ENCODE measurements around the gene EFNA5. TPM values are rescaled to one million over a fixed set of nuclear protein-coding genes. Genes with fewer than 3 reads are reported as not detected.

Gene EFNA5
- total RNA-seq, 2 donors from 2014 or later: 6.0 to 13.5 TPM

DNA sequence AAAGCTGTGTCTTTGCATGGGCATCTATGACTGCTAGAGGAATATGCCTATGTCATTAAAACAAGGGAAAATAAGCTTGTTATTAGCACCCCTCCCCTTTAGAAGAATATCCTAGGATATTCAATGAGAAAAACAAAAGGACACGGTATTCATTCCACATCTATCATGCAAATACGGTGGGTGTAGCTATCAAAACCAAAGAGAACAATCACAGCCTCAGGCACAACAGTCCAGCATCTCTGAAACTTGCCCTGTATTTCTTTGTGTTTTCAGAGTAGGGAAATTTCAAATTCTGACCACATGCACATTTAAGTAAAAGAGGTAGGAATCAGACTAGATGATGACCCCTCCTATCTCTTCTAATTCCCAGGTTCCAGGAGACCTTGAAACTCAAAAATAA is 209.9 kb downstream of the EFNA5 start:
- H3K9me3 ChIP-seq: no peaks in the 10 kb centered on the region
- peaks cover 0 to 10% of the 10 kb centered on the region in 2 donors for H3K4me1 ChIP-seq (ENCODE audit: control insufficient read depth in 1 of 2, low read depth in 2 of 2)
- H3K27me3 ChIP-seq (replicated peaks; ENCODE audit: insufficient read depth): no peaks in the 10 kb centered on the region
- H3K27ac ChIP-seq: no peak overlapping the region
- ATAC-seq (ENCODE audit: insufficient number of reproducible peaks, low FRiP score, low read depth) (no peak), DNase-seq (ENCODE audit: low spot score) (no peak)
- TF ChIP-seq, protein P1, sequence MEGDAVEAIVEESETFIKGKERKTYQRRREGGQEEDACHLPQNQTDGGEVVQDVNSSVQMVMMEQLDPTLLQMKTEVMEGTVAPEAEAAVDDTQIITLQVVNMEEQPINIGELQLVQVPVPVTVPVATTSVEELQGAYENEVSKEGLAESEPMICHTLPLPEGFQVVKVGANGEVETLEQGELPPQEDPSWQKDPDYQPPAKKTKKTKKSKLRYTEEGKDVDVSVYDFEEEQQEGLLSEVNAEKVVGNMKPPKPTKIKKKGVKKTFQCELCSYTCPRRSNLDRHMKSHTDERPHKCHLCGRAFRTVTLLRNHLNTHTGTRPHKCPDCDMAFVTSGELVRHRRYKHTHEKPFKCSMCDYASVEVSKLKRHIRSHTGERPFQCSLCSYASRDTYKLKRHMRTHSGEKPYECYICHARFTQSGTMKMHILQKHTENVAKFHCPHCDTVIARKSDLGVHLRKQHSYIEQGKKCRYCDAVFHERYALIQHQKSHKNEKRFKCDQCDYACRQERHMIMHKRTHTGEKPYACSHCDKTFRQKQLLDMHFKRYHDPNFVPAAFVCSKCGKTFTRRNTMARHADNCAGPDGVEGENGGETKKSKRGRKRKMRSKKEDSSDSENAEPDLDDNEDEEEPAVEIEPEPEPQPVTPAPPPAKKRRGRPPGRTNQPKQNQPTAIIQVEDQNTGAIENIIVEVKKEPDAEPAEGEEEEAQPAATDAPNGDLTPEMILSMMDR (IDR thresholded peaks at IDR 0.05): no peak
- H3K36me3 ChIP-seq: no peaks in the 10 kb centered on the region
- no peak overlapping the region for H3K4me3 ChIP-seq

DNA sequence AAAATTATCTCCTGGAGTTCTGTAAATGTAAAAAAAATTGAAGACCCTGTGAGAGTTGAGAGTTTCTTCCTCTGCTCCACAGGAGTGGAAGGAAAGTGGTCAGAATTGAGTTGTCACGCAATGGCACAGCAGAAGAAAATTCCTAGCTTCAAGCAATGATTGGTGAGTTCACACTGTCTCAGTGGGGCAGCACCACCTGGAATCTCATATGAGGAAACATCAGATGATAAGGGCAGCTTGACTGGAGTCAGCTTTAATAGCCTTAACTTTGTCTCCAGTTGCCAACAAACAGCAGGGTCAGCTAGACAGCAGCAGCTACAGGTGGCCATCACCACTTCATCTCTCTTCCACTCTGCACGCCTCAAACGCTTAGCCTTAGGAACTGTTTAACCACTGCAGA is 211.1 kb downstream of the EFNA5 start:
- ATAC-seq (ENCODE audit: insufficient number of reproducible peaks, low FRiP score, low read depth): no peak

DNA sequence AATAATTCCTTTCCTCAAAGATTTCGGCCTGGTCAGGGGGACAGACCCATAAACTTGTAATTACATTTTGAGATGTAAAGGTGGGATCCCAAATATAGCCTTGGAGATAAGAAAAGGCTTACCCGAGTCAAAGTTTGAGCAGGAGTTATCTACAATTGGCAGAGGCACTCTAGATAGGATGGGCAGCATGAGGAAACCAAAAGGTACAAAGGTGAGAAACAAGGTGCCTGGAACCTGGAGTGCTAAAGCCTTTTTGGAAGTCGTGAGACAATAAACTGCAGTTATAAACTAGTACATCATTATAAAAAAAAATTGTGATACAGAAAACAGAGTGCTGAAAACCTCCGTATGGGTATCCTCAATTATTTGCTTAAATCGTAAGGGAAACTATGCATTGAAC is 212.4 kb downstream of the EFNA5 start:
- Histone ChIP-seq H3K4me3 (no peak overlapping the region), H3K27me3 (replicated peaks; ENCODE audit: insufficient read depth) (no peaks in the 10 kb centered on the region), H3K36me3 (no peaks in the 10 kb centered on the region), H3K4me1 (ENCODE audit: control insufficient read depth in 1 of 2, low read depth in 2 of 2) (peaks cover 0 to 16% of the 10 kb centered on the region in 2 donors), H3K9me3 (no peaks in the 10 kb centered on the region), H3K27ac (no peak overlapping the region)
- TF ChIP-seq, protein P1 (IDR thresholded peaks at IDR 0.05): no peak
- ATAC-seq (ENCODE audit: insufficient number of reproducible peaks, low FRiP score, low read depth) (no peak), DNase-seq (ENCODE audit: low spot score) (no peak)

More for the DNA sequence above, 211.1 kb downstream of the EFNA5 start:
- H3K27ac ChIP-seq: no peak overlapping the region
- no peaks in the 10 kb centered on the region for H3K9me3 ChIP-seq
- no peak for DNase-seq (ENCODE audit: low spot score)
- no peak overlapping the region for H3K4me3 ChIP-seq
- TF ChIP-seq, protein P1 (IDR thresholded peaks at IDR 0.05): no peak
- no peaks in the 10 kb centered on the region for H3K36me3 ChIP-seq
- no peaks in the 10 kb centered on the region for H3K27me3 ChIP-seq (replicated peaks; ENCODE audit: insufficient read depth)
- H3K4me1 ChIP-seq (ENCODE audit: control insufficient read depth in 1 of 2, low read depth in 2 of 2): peaks cover 0 to 16% of the 10 kb centered on the region in 2 donors

DNA sequence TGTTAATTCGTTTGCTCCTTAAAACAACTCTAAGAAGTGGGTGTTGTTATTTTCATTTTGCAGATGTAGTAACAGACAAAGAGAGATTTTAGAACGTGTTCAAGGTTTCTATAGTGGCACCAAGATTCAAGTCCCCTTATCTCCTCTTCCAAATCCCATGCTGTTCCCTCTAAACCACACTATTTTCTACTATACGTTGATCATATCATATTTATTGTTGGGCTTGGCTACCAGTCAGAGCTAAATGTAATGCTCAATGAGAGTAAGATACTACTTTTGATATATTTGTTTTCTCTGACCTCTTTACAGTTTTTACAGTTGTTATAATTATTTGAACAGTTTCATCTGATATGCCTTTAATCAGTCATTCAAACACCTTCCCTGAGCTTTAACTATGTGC is 212.9 kb downstream of the EFNA5 start:
- no peaks in the 10 kb centered on the region for H3K36me3 ChIP-seq
- no peaks in the 10 kb centered on the region for H3K9me3 ChIP-seq
- TF ChIP-seq, protein P1 (IDR thresholded peaks at IDR 0.05): no peak
- ATAC-seq (ENCODE audit: insufficient number of reproducible peaks, low FRiP score, low read depth) (no peak), DNase-seq (ENCODE audit: low spot score) (no peak)
- no peak overlapping the region for H3K4me3 ChIP-seq
- H3K27me3 ChIP-seq (replicated peaks; ENCODE audit: insufficient read depth): no peaks in the 10 kb centered on the region
- peaks cover 0 to 16% of the 10 kb centered on the region in 2 donors for H3K4me1 ChIP-seq (ENCODE audit: control insufficient read depth in 1 of 2, low read depth in 2 of 2)
- H3K27ac ChIP-seq: no peak overlapping the region

DNA sequence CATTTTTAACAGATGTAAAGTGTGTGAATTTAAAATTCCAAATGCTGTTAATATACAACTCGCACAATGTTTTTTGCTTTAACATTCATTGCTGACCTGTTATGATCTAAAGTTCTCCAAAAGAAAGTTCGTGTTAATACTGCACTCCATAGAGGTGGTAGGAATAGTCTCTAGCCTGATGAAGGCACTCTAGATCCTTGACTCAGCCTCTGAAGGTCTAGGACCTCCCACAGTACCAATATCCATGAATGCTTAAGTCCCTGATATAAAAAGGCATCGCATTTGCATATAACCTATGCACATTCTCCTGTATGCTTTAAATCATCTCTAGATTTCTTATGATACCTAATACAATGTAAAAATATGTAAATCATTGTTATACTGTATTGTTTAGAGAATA is 213.6 kb downstream of the EFNA5 start:
- Histone ChIP-seq H3K9me3 (no peaks in the 10 kb centered on the region), H3K4me3 (no peak overlapping the region), H3K27me3 (replicated peaks; ENCODE audit: insufficient read depth) (no peaks in the 10 kb centered on the region), H3K4me1 (ENCODE audit: control insufficient read depth in 1 of 2, low read depth in 2 of 2) (peaks cover 0 to 16% of the 10 kb centered on the region in 2 donors), H3K27ac (no peak overlapping the region), H3K36me3 (no peaks in the 10 kb centered on the region)
- DNase-seq (ENCODE audit: low spot score) (no peak), ATAC-seq (ENCODE audit: insufficient number of reproducible peaks, low FRiP score, low read depth) (no peak)
- TF ChIP-seq, protein P1 (IDR thresholded peaks at IDR 0.05): no peak
